Measurements from ENCODE around the gene CRYBA4.

- TF ChIP-seq CTCF (IDR thresholded peaks at IDR 0.05) (no peak), EP300 (IDR thresholded peaks at IDR 0.05) (no peak)
Observed at GRCh38 chr22:26658671-26659478, 37.1 kb downstream of the CRYBA4 start.
